Endodermal cell (in vitro differentiated cells): ENCODE measurements around the gene C2CD4C. TPM values are rescaled to one million over a fixed set of nuclear protein-coding genes. Genes with fewer than 3 reads are reported as not detected.

Experiments
- DNase-seq: peaks from one replicate; pipeline ENCODE4 v3.0.0-alpha.2; 2017
- H3K27ac ChIP-seq: 2 replicates; pipeline ENCODE4 v1.5.1; 2013; ENCODE audit warnings: mild to moderate bottlenecking, low read depth, low read length, moderate library complexity
- H3K27me3 ChIP-seq: 2 replicates; pipeline ENCODE4 v1.6.1; 2013; ENCODE audit warnings: mild to moderate bottlenecking, low read length, moderate library complexity; ENCODE audit not compliant: insufficient read depth, control insufficient read depth, poor library complexity, severe bottlenecking
- H3K36me3 ChIP-seq: 2 replicates; pipeline ENCODE4 v1.7.0; 2013; ENCODE audit warnings: mild to moderate bottlenecking, low read length, moderate library complexity; ENCODE audit not compliant: control insufficient read depth, insufficient read depth
- H3K4me1 ChIP-seq: one replicate; pipeline ENCODE4 v1.7.0; 2013; ENCODE audit warnings: low read length; ENCODE audit not compliant: control insufficient read depth, insufficient read depth
- H3K4me3 ChIP-seq: 2 replicates; pipeline ENCODE4 v1.5.1; 2013; ENCODE audit warnings: mild to moderate bottlenecking, low read length, moderate library complexity
- H3K9ac ChIP-seq: 2 replicates; pipeline ENCODE4 v1.6.1; 2013; ENCODE audit warnings: mild to moderate bottlenecking, low read length, moderate library complexity; ENCODE audit not compliant: poor library complexity, severe bottlenecking; ENCODE audit errors: extremely low read depth
- H3K9me3 ChIP-seq: 2 replicates; pipeline ENCODE4 v1.6.1; 2013; ENCODE audit warnings: mild to moderate bottlenecking, low read length, moderate library complexity; ENCODE audit not compliant: control insufficient read depth
- H3K27ac Mint-ChIP-seq: 2 replicates; pipeline ENCODE4 v1.8.0; 2020; ENCODE audit warnings: mixed read lengths
- H3K27me3 Mint-ChIP-seq: 2 replicates; pipeline ENCODE4 v1.8.0; 2021; ENCODE audit warnings: mild to moderate bottlenecking, mixed read lengths; ENCODE audit not compliant: insufficient read depth
- H3K36me3 Mint-ChIP-seq: 2 replicates; pipeline ENCODE4 v1.8.0; 2020; ENCODE audit warnings: low read depth, mixed read lengths
- H3K4me1 Mint-ChIP-seq: 2 replicates; pipeline ENCODE4 v1.8.0; 2020; ENCODE audit warnings: mixed read lengths
- H3K4me3 Mint-ChIP-seq: 2 replicates; pipeline ENCODE4 v1.8.0; 2020; ENCODE audit warnings: mild to moderate bottlenecking, moderate library complexity, mixed read lengths
- H3K9me3 Mint-ChIP-seq: 2 replicates; pipeline ENCODE4 v1.8.0; 2020; ENCODE audit warnings: mild to moderate bottlenecking, mixed read lengths
- WGBS, 2 experiments: methylation state at CpG; one replicate each; pipeline versions ENCODE4 v1.1.5 to v1.1.7; 2013; ENCODE audit warnings: missing lambda C conversion rate in 2 of 2, mixed read lengths in 1 of 2; ENCODE audit not compliant: insufficient coverage in 1 of 2, insufficient read length in 1 of 2; 5-methylcytosine and 5-hydroxymethylcytosine counted together
- total RNA-seq, 2 donors: library from RNA; stranded (reverse); fragmentation: NEBNext Ultra II Directional in 1 of 2; extraction: Animal tissue kit (Norgen Biotek cat#: 25700) in 1 of 2; gene quantifications; 2 replicates in 1 of 2; 3 replicates in 1 of 2; pipeline ENCODE4 v1.2.1, GENCODE V29; 2021
- TF ChIP-seq, protein P1 (sequence below): fragments of 200-600 bp; sonication (generic); conservative IDR thresholded peaks from 2 replicates; pipeline ENCODE4 v1.5.0; 2021; ENCODE audit warnings: antibody characterized with exemption, mild to moderate bottlenecking

The C2CD4C gene
- total RNA-seq, 2 donors from 2014 or later = 5.6 to 25.0 TPM

DNA sequence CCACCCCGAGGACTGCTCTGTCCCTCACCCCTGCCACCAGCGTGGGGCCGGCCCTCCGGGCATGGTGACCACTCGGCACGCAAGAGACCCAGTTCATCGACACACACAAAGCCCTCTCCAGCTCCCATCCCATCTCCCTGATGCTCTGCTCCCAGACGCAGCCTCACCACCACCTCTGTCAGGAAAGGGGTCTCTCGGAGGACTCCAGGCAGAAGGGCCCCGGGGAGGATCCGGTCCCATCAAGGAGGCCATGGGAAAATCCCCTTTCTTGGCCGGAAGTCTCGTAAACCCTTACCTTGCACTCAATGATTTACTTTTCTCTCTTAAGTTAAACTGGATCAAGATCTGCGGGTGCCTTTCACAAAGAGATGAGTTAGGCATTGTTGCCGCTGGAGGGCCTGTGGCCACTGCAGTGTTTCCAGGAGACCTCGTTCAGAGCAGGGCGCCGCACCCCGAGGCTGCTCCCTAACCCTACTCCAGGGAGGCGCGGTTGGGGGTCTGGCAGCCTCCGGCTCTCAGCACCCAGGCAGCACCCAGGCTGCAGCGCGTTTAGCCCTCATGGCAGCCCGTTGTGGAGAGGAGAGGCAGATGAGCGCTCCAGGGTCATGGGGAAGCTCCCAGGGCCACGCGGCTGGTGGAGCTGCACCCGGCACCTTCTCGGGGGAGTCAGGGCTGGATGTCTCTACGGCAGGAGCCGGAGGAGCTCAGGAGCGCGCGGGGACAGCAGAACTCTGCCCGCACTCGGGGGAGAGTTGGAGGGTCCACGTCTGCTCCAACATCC is 31.0 kb downstream of the C2CD4C start:
- Histone ChIP-seq H3K27me3 (no peaks in the 10 kb centered on the region), H3K9ac (no peak overlapping the region), H3K27ac (no peak overlapping the region), H3K9me3 (no peaks in the 10 kb centered on the region), H3K4me3 (no peak overlapping the region), H3K4me1 (no peaks in the 10 kb centered on the region), H3K36me3 (no peaks in the 10 kb centered on the region)
- peak; percentile 48 for DNase-seq
- no peaks in the 10 kb centered on the region for H3K36me3 Mint-ChIP-seq
- TF ChIP-seq, protein P1, sequence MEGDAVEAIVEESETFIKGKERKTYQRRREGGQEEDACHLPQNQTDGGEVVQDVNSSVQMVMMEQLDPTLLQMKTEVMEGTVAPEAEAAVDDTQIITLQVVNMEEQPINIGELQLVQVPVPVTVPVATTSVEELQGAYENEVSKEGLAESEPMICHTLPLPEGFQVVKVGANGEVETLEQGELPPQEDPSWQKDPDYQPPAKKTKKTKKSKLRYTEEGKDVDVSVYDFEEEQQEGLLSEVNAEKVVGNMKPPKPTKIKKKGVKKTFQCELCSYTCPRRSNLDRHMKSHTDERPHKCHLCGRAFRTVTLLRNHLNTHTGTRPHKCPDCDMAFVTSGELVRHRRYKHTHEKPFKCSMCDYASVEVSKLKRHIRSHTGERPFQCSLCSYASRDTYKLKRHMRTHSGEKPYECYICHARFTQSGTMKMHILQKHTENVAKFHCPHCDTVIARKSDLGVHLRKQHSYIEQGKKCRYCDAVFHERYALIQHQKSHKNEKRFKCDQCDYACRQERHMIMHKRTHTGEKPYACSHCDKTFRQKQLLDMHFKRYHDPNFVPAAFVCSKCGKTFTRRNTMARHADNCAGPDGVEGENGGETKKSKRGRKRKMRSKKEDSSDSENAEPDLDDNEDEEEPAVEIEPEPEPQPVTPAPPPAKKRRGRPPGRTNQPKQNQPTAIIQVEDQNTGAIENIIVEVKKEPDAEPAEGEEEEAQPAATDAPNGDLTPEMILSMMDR = no peak
- 86 to 92% methylated on average over 15 to 38 of the region's 38 CpGs for WGBS, 2 experiments
- no peak overlapping the region for H3K4me3 Mint-ChIP-seq
- H3K27me3 Mint-ChIP-seq = peaks cover 19% of the 10 kb centered on the region
- H3K9me3 Mint-ChIP-seq = peaks cover 2% of the 10 kb centered on the region
- no peaks in the 10 kb centered on the region for H3K4me1 Mint-ChIP-seq
- no peak overlapping the region for H3K27ac Mint-ChIP-seq

DNA sequence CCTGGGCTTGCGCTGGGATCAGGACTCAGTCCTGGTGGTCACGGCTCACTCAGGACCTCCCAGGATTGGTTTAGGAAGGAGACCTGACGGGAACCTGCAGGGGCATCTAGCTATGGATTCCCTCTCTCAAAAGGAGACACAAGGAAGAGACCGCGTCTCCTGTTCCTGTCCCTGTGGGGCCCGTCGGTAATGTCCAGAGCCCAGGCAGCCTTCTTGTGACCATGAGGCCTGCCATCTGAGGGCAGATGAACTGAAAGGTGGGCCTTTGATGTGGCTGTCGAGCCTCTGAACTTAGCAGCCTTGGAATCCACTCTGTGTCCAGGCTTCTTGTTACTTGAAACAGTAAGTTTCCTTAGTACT is 32.9 kb downstream of the C2CD4C start:
- Mint-ChIP-seq H3K4me1 (no peaks in the 10 kb centered on the region), H3K27ac (no peak overlapping the region), H3K27me3 (peaks cover 27% of the 10 kb centered on the region), H3K36me3 (no peaks in the 10 kb centered on the region), H3K9me3 (peaks cover 2% of the 10 kb centered on the region), H3K4me3 (no peak overlapping the region)
- no peak overlapping the region for H3K27ac ChIP-seq
- no peaks in the 10 kb centered on the region for H3K36me3 ChIP-seq
- no peaks in the 10 kb centered on the region for H3K9me3 ChIP-seq
- TF ChIP-seq, protein P1 = no peak
- no peak overlapping the region for H3K4me3 ChIP-seq
- no peak overlapping the region for H3K9ac ChIP-seq
- 87 to 88% methylated on average over 8 of the region's 8 CpGs for WGBS, 2 experiments
- DNase-seq = peak; percentile 31
- H3K27me3 ChIP-seq = no peaks in the 10 kb centered on the region
- H3K4me1 ChIP-seq = no peaks in the 10 kb centered on the region

DNA sequence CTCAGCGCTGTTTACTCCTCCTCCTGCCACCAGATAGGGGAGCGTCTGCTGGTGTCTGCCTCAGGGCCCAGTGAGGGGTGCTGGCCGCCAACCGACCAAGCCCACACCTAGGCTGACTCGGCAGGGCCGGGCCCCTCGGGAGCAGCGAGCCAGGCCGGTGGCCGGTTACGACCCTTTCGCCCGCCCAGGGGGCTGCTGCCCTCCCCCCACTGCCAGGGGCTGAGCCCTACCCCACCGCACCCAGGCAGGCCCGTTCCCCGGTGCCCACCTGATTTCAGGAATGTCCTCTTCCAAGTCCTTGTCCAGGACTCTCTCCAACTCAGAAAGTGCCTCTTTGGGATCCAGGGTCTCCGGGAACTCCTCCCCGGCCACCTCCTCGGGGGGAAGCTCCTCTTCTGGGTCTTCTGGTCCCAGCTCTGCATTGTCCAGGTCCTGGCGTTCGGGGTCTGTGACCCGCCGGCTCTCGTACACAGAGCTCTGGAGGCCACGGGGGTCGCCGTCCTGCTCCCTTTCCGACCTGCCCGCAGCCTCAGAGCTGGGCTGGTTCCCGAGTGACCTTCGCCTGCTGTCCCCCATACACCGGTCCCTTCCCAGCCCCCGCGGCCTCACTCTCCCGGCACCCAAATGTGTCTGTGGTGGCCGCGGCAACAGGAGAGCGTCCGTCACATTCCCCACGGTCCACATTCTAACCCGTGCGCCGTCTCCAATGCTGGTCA is 33.4 kb downstream of the C2CD4C start:
- no peaks in the 10 kb centered on the region for H3K9me3 ChIP-seq
- Mint-ChIP-seq H3K9me3 (peaks cover under 1% of the 10 kb centered on the region), H3K27ac (no peak overlapping the region), H3K4me3 (no peak overlapping the region), H3K36me3 (no peaks in the 10 kb centered on the region), H3K27me3 (peaks cover 27% of the 10 kb centered on the region), H3K4me1 (no peaks in the 10 kb centered on the region)
- no peak overlapping the region for H3K9ac ChIP-seq
- H3K27ac ChIP-seq = no peak overlapping the region
- H3K27me3 ChIP-seq = no peaks in the 10 kb centered on the region
- no peaks in the 10 kb centered on the region for H3K4me1 ChIP-seq
- TF ChIP-seq, protein P1 = no peak
- H3K4me3 ChIP-seq = no peak overlapping the region
- peak; percentile 47 for DNase-seq
- 91% methylated on average over 37 to 43 of the region's 43 CpGs for WGBS, 2 experiments
- H3K36me3 ChIP-seq = no peaks in the 10 kb centered on the region
